Activated CD8-positive, alpha-beta memory T cell treated with anti-CD3 and anti-CD28 coated beads, Interleukin-2, amount 10 ng/mL, durations not matched to agents 7 days and 5 days (primary cell): ENCODE results near the gene PIGQ. TPM values are rescaled to one million over a fixed set of nuclear protein-coding genes. Genes with fewer than 3 reads are reported as not detected.
"Not testable (repeated sequence)": the region's sequence is repeated elsewhere in the genome, so short reads cannot be mapped to it uniquely, and the experiment has no call there.

Experiments used
- ATAC-seq: fragments of 150-1000 bp; cut with Tn5 transposase; one replicate; pipeline ENCODE4 v1.10.0; 2021; ENCODE audit warnings: moderate library complexity
- CTCF ChIA-PET: fragments of 350-600 bp; sonication (Branson Sonifier 250); formaldehyde crosslinking; loops from one replicate; lab custom pipeline; 2021; ENCODE audit warnings: antibody characterized with exemption; lab: Charles Lee
- DNase-seq: peaks from one replicate; pipeline ENCODE4 v3.0.0-alpha.2; 2020
- H3K27ac Mint-ChIP-seq: one replicate; pipeline ENCODE4 v1.8.0; 2021; ENCODE audit warnings: mild to moderate bottlenecking, mixed read lengths
- H3K27me3 Mint-ChIP-seq: one replicate; pipeline ENCODE4 v1.8.0; 2021; ENCODE audit warnings: mixed read lengths
- H3K36me3 Mint-ChIP-seq: one replicate; pipeline ENCODE4 v1.8.0; 2021; ENCODE audit warnings: mild to moderate bottlenecking, mixed read lengths
- H3K4me1 Mint-ChIP-seq: one replicate; pipeline ENCODE4 v1.8.0; 2021; ENCODE audit warnings: mixed read lengths
- H3K4me3 Mint-ChIP-seq: one replicate; pipeline ENCODE4 v1.8.0; 2021; ENCODE audit warnings: mild to moderate bottlenecking, moderate library complexity, mixed read lengths
- H3K9me3 Mint-ChIP-seq: one replicate; pipeline ENCODE4 v1.8.0; 2022; ENCODE audit warnings: low read depth, mixed read lengths
- total RNA-seq, 2 experiments: library from RNA; stranded (reverse); gene quantifications; one replicate each; pipeline ENCODE4 v1.2.3, GENCODE V29; 2021

The PIGQ gene
- total RNA-seq, 2 experiments from 2014 or later, result 38.8 to 41.0 TPM

- no peak for DNase-seq
- CTCF ChIA-PET, result interaction anchor here (1.2 kb wide), 1 partner anchor 54 kb away, joined by 3 read pairs; no protein-coding TSS in a partner anchor
- H3K36me3 Mint-ChIP-seq, result peaks cover 6% of the 10 kb centered on the region
- H3K4me1 Mint-ChIP-seq, result peaks cover 13% of the 10 kb centered on the region
- no peak overlapping the region for H3K27ac Mint-ChIP-seq
- H3K4me3 Mint-ChIP-seq, result no peak overlapping the region
- H3K27me3 Mint-ChIP-seq, result no peaks in the 10 kb centered on the region
- no peak for ATAC-seq
- no peaks in the 10 kb centered on the region for H3K9me3 Mint-ChIP-seq
These were observed 24.0 kb downstream of the PIGQ start for GRCh38 chr16:593807-594206.

- DNase-seq (no peak), ATAC-seq (no peak)
- no peaks in the 10 kb centered on the region for H3K27me3 Mint-ChIP-seq
- no peak overlapping the region for H3K4me3 Mint-ChIP-seq
- H3K4me1 Mint-ChIP-seq, result peaks cover 13% of the 10 kb centered on the region
- CTCF ChIA-PET, result no interaction called here
- peaks cover 8% of the 10 kb centered on the region for H3K36me3 Mint-ChIP-seq
- H3K27ac Mint-ChIP-seq, result no peak overlapping the region
- H3K9me3 Mint-ChIP-seq, result no peaks in the 10 kb centered on the region
These were observed 25.3 kb downstream of the PIGQ start for GRCh38 chr16:595094-595528.

- Mint-ChIP-seq H3K9me3 (no peaks in the 10 kb centered on the region), H3K4me3 (no peak overlapping the region), H3K27me3 (no peaks in the 10 kb centered on the region), H3K4me1 (peaks cover 6% of the 10 kb centered on the region), H3K27ac (no peak overlapping the region), H3K36me3 (peaks cover 8% of the 10 kb centered on the region)
- CTCF ChIA-PET, result no interaction called here
- no peak for DNase-seq
- no peak for ATAC-seq
These were observed 26.4 kb downstream of the PIGQ start for GRCh38 chr16:595942-596735.

GRCh38 chr16:596736-597060, 26.9 kb downstream of the PIGQ start:
- peaks cover 8% of the 10 kb centered on the region for H3K36me3 Mint-ChIP-seq
- peaks cover 4% of the 10 kb centered on the region for H3K4me1 Mint-ChIP-seq
- no peak overlapping the region for H3K27ac Mint-ChIP-seq
- no peaks in the 10 kb centered on the region for H3K9me3 Mint-ChIP-seq
- H3K4me3 Mint-ChIP-seq, result no peak overlapping the region
- no peak for DNase-seq
- ATAC-seq, result no peak
- CTCF ChIA-PET, result no interaction called here
- H3K27me3 Mint-ChIP-seq, result no peaks in the 10 kb centered on the region

- DNase-seq, H3K9me3 Mint-ChIP-seq, H3K27ac Mint-ChIP-seq, ATAC-seq, H3K4me1 Mint-ChIP-seq, CTCF ChIA-PET, H3K4me3 Mint-ChIP-seq, H3K27me3 Mint-ChIP-seq, H3K36me3 Mint-ChIP-seq: not testable (repeated sequence)
These were observed 27.9 kb downstream of the PIGQ start for GRCh38 chr16:597655-598054.

- ATAC-seq, result no peak
- Mint-ChIP-seq H3K9me3 (no peaks in the 10 kb centered on the region), H3K27me3 (no peaks in the 10 kb centered on the region), H3K27ac (no peak overlapping the region), H3K4me1 (peaks cover 2% of the 10 kb centered on the region), H3K4me3 (no peak overlapping the region), H3K36me3 (peaks cover 8% of the 10 kb centered on the region)
- CTCF ChIA-PET, result no interaction called here
- no peak for DNase-seq
These were observed 29.3 kb downstream of the PIGQ start for GRCh38 chr16:598823-599739.

- ATAC-seq (no peak), DNase-seq (no peak)
- Mint-ChIP-seq H3K27me3 (no peaks in the 10 kb centered on the region), H3K4me3 (no peak overlapping the region), H3K27ac (no peak overlapping the region), H3K9me3 (no peaks in the 10 kb centered on the region), H3K36me3 (peaks cover 8% of the 10 kb centered on the region), H3K4me1 (peaks cover 2% of the 10 kb centered on the region)
- CTCF ChIA-PET, result interaction anchor here (0.7 to 0.9 kb wide), 2 partner anchors 13 to 22 kb away, joined by 3 read pairs; no protein-coding TSS in a partner anchor
These were observed 31.0 kb downstream of the PIGQ start for GRCh38 chr16:600781-601180.

GRCh38 chr16:603933-604332, 34.2 kb downstream of the PIGQ start:
- ATAC-seq, result no peak
- no peak for DNase-seq
- Mint-ChIP-seq H3K27me3 (no peaks in the 10 kb centered on the region), H3K27ac (no peak overlapping the region), H3K9me3 (no peaks in the 10 kb centered on the region), H3K36me3 (peaks cover 2% of the 10 kb centered on the region), H3K4me3 (no peak overlapping the region), H3K4me1 (no peaks in the 10 kb centered on the region)
- CTCF ChIA-PET, result interaction anchor here (0.7 kb wide), 1 partner anchor 108 kb away, joined by 3 read pairs; no protein-coding TSS in a partner anchor

GRCh38 chr16:606656-607307, 37.0 kb downstream of the PIGQ start:
- ATAC-seq (no peak), DNase-seq (no peak)
- Mint-ChIP-seq H3K27ac (no peak overlapping the region), H3K4me1 (no peaks in the 10 kb centered on the region), H3K36me3 (no peaks in the 10 kb centered on the region), H3K27me3 (no peaks in the 10 kb centered on the region), H3K4me3 (no peak overlapping the region), H3K9me3 (no peaks in the 10 kb centered on the region)
- CTCF ChIA-PET, result no interaction called here

- Mint-ChIP-seq H3K27ac (no peak overlapping the region), H3K4me3 (no peak overlapping the region), H3K27me3 (no peaks in the 10 kb centered on the region), H3K9me3 (no peaks in the 10 kb centered on the region), H3K4me1 (no peaks in the 10 kb centered on the region), H3K36me3 (no peaks in the 10 kb centered on the region)
- CTCF ChIA-PET, result no interaction called here
- DNase-seq, result no peak
- ATAC-seq, result no peak
These were observed 38.3 kb downstream of the PIGQ start for GRCh38 chr16:608019-608418.

- no peaks in the 10 kb centered on the region for H3K9me3 Mint-ChIP-seq
- no peak overlapping the region for H3K27ac Mint-ChIP-seq
- H3K27me3 Mint-ChIP-seq, result no peaks in the 10 kb centered on the region
- H3K4me3 Mint-ChIP-seq, result no peak overlapping the region
- no peaks in the 10 kb centered on the region for H3K36me3 Mint-ChIP-seq
- DNase-seq (no peak), ATAC-seq (no peak)
- no peaks in the 10 kb centered on the region for H3K4me1 Mint-ChIP-seq
- CTCF ChIA-PET, result no interaction called here
These were observed 39.5 kb downstream of the PIGQ start for GRCh38 chr16:609316-609715.

- DNase-seq (no peak), ATAC-seq (no peak)
- no peak overlapping the region for H3K4me3 Mint-ChIP-seq
- H3K9me3 Mint-ChIP-seq, result no peaks in the 10 kb centered on the region
- H3K36me3 Mint-ChIP-seq, result no peaks in the 10 kb centered on the region
- H3K27ac Mint-ChIP-seq, result no peak overlapping the region
- CTCF ChIA-PET, result interaction anchor here (1.0 kb wide), 1 partner anchor 101 kb away, joined by 3 read pairs; no protein-coding TSS in a partner anchor
- no peaks in the 10 kb centered on the region for H3K4me1 Mint-ChIP-seq
- H3K27me3 Mint-ChIP-seq, result no peaks in the 10 kb centered on the region
These were observed 40.2 kb downstream of the PIGQ start for GRCh38 chr16:609984-610383.
